GM19043 (cell line): ENCODE data around the gene SIN3A.
"Not testable (repeated sequence)": the region's sequence is repeated elsewhere in the genome, so short reads cannot be mapped to it uniquely, and the experiment has no call there.

ENCODE experiments used
- ATAC-seq: cut with Tn5 transposase; IDR thresholded peaks from one replicate; pipeline ENCODE4 v1.9.1; 2021; ENCODE audit warnings: low read depth; ENCODE audit not compliant: unreplicated experiment

SIN3A gene

GRCh38 chr15:75383986-75384385 is 67.5 kb downstream of the SIN3A start:
- not testable (repeated sequence) for ATAC-seq

- no peak for ATAC-seq
Measured at GRCh38 chr15:75380773-75381172, 70.7 kb downstream of the SIN3A start.

- ATAC-seq = no peak
Measured at GRCh38 chr15:75371901-75372688, 79.4 kb downstream of the SIN3A start.

- no peak for ATAC-seq
Measured at GRCh38 chr15:75371486-75371885, 80.0 kb downstream of the SIN3A start.

- no peak for ATAC-seq
Measured at GRCh38 chr15:75369897-75370581, 81.5 kb downstream of the SIN3A start.

GRCh38 chr15:75368689-75369239 is 82.7 kb downstream of the SIN3A start:
- ATAC-seq = no peak

GRCh38 chr15:75367913-75368688 is 83.4 kb downstream of the SIN3A start, which contains the start of gene MAN2C1:
Gene MAN2C1, minus strand, starts transcription at chr15:75368607. Its CDS starts 24 bp downstream, at chr15:75368583.
- ATAC-seq = peak; percentile 93

GRCh38 chr15:75367406-75367912 is 84.0 kb downstream of the SIN3A start:
- no peak for ATAC-seq

- ATAC-seq = no peak
Measured at GRCh38 chr15:75367006-75367405, 84.5 kb downstream of the SIN3A start.

GRCh38 chr15:75366163-75366562 is 85.3 kb downstream of the SIN3A start:
- ATAC-seq = no peak

- no peak for ATAC-seq
Measured at GRCh38 chr15:75364881-75365280, 86.6 kb downstream of the SIN3A start.

GRCh38 chr15:75363786-75364185 is 87.7 kb downstream of the SIN3A start:
- no peak for ATAC-seq

- no peak for ATAC-seq
Measured at GRCh38 chr15:75362642-75363249, 88.7 kb downstream of the SIN3A start.

- no peak for ATAC-seq
Measured at GRCh38 chr15:75361989-75362641, 89.4 kb downstream of the SIN3A start.

GRCh38 chr15:75361361-75361988 is 90.0 kb downstream of the SIN3A start:
- ATAC-seq = no peak

GRCh38 chr15:75360856-75361255 is 90.6 kb downstream of the SIN3A start:
- ATAC-seq = no peak

- no peak for ATAC-seq
Measured at GRCh38 chr15:75360391-75360790, 91.1 kb downstream of the SIN3A start.

GRCh38 chr15:75359537-75360250 is 91.8 kb downstream of the SIN3A start:
- ATAC-seq = no peak
